Memory B cell (primary cell): ENCODE measurements around the gene RABGAP1L.

Experiments used
- ATAC-seq: fragments of 150-1000 bp; cut with Tn5 transposase; 2 replicates; pipeline ENCODE4 v1.10.0; 2021; ENCODE audit warnings: low read depth, mild to moderate bottlenecking, moderate library complexity
- DNase-seq, 2 donors: peaks; one replicate each; pipeline ENCODE4 v3.0.0; 2022; ENCODE audit warnings: low spot score in 2 of 2
- H3K27ac Mint-ChIP-seq: one replicate; pipeline ENCODE4 v1.8.0; 2022; ENCODE audit warnings: mild to moderate bottlenecking, moderate library complexity, mixed read lengths
- H3K27me3 Mint-ChIP-seq: one replicate; pipeline ENCODE4 v1.8.0; 2022; ENCODE audit warnings: mixed read lengths
- H3K36me3 Mint-ChIP-seq: one replicate; pipeline ENCODE4 v1.8.0; 2022; ENCODE audit warnings: mild to moderate bottlenecking, mixed read lengths
- H3K4me1 Mint-ChIP-seq: one replicate; pipeline ENCODE4 v1.8.0; 2022; ENCODE audit warnings: mixed read lengths
- H3K4me3 Mint-ChIP-seq: one replicate; pipeline ENCODE4 v1.8.0; 2022; ENCODE audit warnings: mild to moderate bottlenecking, moderate library complexity, mixed read lengths
- H3K9me3 Mint-ChIP-seq: one replicate; pipeline ENCODE4 v1.8.0; 2022; ENCODE audit warnings: mixed read lengths

The RABGAP1L gene

DNA sequence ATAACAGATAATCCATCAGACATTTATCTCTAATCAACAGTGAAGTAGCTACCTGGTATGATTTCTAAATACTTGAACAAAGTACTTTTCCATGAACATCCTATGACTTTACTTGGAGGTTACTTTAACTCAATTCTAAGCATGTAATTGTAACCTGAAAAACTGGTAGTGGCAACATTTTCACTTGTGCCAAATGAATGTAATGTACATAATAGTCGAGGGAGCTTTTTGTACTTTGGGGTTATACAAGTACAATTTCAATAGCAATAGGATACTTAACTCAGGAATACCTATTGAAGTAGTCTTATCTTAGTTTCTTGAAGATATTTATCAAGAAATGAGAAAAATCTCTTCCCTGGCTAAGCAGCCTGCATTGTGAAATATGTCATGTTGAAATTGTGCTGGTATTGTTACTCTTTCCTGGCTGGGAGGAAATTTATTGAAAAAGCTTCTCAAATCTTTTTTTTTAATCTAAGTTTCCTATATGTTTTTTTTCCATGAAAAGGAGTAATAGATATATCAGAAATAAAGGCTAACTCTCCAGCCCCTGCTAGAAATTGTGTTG is 806.8 kb downstream of the RABGAP1L start:
- H3K36me3 Mint-ChIP-seq, result peaks cover 2% of the 10 kb centered on the region
- H3K4me3 Mint-ChIP-seq, result no peak overlapping the region
- H3K4me1 Mint-ChIP-seq, result peaks cover 28% of the 10 kb centered on the region
- no peak for DNase-seq
- no peaks in the 10 kb centered on the region for H3K27me3 Mint-ChIP-seq
- ATAC-seq, result no peak
- peak overlapping the region; percentile 84 for H3K27ac Mint-ChIP-seq
- H3K9me3 Mint-ChIP-seq, result no peaks in the 10 kb centered on the region

- Mint-ChIP-seq H3K27me3 (no peaks in the 10 kb centered on the region), H3K36me3 (peaks cover 2% of the 10 kb centered on the region), H3K9me3 (no peaks in the 10 kb centered on the region), H3K4me3 (peak overlapping the region; percentile 57), H3K27ac (peak overlapping the region; percentile 92), H3K4me1 (peaks cover 31% of the 10 kb centered on the region)
- ATAC-seq (peak; percentile 54), DNase-seq (no peak)
Observed at GRCh38 chr1:174967845-174968705, 808.8 kb downstream of the RABGAP1L start.

- H3K27me3 Mint-ChIP-seq, result no peaks in the 10 kb centered on the region
- peak overlapping the region; percentile 92 for H3K27ac Mint-ChIP-seq
- H3K4me3 Mint-ChIP-seq, result peak overlapping the region; percentile 57
- no peaks in the 10 kb centered on the region for H3K9me3 Mint-ChIP-seq
- ATAC-seq (peak; percentile 63), DNase-seq (no peak)
- H3K36me3 Mint-ChIP-seq, result peaks cover 3% of the 10 kb centered on the region
- peaks cover 31% of the 10 kb centered on the region for H3K4me1 Mint-ChIP-seq
Observed at GRCh38 chr1:174968750-174969244, 809.5 kb downstream of the RABGAP1L start.

DNA sequence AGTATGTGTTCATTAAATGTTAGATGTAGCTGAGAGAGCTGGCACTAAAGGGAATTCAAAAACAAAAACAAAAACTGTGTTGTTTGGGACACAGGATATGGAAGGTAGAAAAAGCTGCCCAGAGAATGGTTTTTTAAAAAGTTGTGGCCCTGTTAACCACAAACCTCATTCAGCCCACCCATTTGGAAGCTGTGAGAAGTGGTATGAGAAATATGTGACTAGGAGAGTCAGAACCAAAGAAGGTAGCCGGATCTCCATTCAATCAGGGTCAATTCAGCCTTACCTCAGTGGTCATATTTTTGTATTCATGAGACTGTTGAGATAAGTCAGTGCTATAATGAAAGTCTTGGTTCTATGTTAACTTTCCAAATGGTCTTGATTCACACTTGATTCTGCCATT is 810.7 kb downstream of the RABGAP1L start:
- no peak overlapping the region for H3K27ac Mint-ChIP-seq
- DNase-seq (no peak), ATAC-seq (no peak)
- no peaks in the 10 kb centered on the region for H3K9me3 Mint-ChIP-seq
- peaks cover 24% of the 10 kb centered on the region for H3K4me1 Mint-ChIP-seq
- H3K27me3 Mint-ChIP-seq, result no peaks in the 10 kb centered on the region
- no peak overlapping the region for H3K4me3 Mint-ChIP-seq
- H3K36me3 Mint-ChIP-seq, result peaks cover 10% of the 10 kb centered on the region

- Mint-ChIP-seq H3K4me1 (peaks cover 14% of the 10 kb centered on the region), H3K27ac (peak overlapping the region; percentile 79), H3K4me3 (no peak overlapping the region), H3K36me3 (peaks cover 20% of the 10 kb centered on the region), H3K9me3 (no peaks in the 10 kb centered on the region), H3K27me3 (no peaks in the 10 kb centered on the region)
- no peak for ATAC-seq
- DNase-seq, result no peak
Observed at GRCh38 chr1:174971466-174971865, 812.1 kb downstream of the RABGAP1L start.

DNA sequence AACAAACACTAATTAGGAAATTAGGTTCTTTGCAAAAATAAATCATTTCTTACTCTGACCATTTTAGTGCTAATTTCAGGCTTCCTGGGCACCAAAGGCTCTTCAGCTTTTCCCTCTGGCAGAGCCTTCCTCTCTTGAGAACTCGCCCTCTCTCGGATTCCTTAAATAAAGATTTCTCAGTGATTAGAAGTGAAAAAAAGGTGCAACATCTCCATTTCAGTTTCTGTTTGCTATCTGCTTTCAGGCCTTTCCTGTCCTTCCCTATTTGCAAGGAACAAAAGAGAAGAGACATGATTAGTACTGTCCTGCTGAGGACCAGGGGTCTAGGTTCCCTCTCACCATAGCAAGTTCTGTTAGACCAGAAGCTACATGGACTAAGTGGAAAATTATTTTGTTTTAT is 812.6 kb downstream of the RABGAP1L start:
- ATAC-seq (no peak), DNase-seq (no peak)
- H3K4me1 Mint-ChIP-seq, result peaks cover 14% of the 10 kb centered on the region
- no peaks in the 10 kb centered on the region for H3K27me3 Mint-ChIP-seq
- H3K9me3 Mint-ChIP-seq, result no peaks in the 10 kb centered on the region
- no peak overlapping the region for H3K4me3 Mint-ChIP-seq
- peaks cover 20% of the 10 kb centered on the region for H3K36me3 Mint-ChIP-seq
- peak overlapping the region; percentile 79 for H3K27ac Mint-ChIP-seq

DNA sequence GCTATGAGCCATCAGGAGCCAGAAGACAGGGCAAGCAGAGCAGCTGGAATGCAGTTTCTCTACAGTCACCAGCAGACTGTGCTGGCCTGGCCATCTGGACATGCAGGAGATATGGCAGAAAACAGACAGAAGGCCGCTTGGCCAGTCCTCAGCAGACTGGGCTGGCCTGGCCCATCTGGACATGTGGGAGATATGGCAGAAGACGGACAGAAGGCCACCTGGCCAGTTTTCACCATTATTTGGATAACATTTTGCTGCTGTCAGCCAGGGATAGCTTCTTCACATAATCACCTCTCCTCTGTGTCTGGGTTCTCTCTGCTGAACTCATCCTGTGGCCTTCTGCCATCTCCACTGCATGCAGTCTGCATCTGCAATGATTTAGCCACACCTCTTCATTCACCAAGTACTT is 815.4 kb downstream of the RABGAP1L start:
- DNase-seq (no peak), ATAC-seq (no peak)
- peaks cover 2% of the 10 kb centered on the region for H3K4me1 Mint-ChIP-seq
- H3K36me3 Mint-ChIP-seq, result peaks cover 25% of the 10 kb centered on the region
- H3K27me3 Mint-ChIP-seq, result no peaks in the 10 kb centered on the region
- peak overlapping the region; percentile 37 for H3K27ac Mint-ChIP-seq
- H3K9me3 Mint-ChIP-seq, result no peaks in the 10 kb centered on the region
- no peak overlapping the region for H3K4me3 Mint-ChIP-seq

GRCh38 chr1:174975764-174976163 is 816.4 kb downstream of the RABGAP1L start:
- Mint-ChIP-seq H3K9me3 (no peaks in the 10 kb centered on the region), H3K4me1 (peaks cover 5% of the 10 kb centered on the region), H3K27me3 (no peaks in the 10 kb centered on the region), H3K27ac (peak overlapping the region; percentile 22), H3K4me3 (no peak overlapping the region), H3K36me3 (peaks cover 26% of the 10 kb centered on the region)
- DNase-seq (no peak), ATAC-seq (no peak)

DNA sequence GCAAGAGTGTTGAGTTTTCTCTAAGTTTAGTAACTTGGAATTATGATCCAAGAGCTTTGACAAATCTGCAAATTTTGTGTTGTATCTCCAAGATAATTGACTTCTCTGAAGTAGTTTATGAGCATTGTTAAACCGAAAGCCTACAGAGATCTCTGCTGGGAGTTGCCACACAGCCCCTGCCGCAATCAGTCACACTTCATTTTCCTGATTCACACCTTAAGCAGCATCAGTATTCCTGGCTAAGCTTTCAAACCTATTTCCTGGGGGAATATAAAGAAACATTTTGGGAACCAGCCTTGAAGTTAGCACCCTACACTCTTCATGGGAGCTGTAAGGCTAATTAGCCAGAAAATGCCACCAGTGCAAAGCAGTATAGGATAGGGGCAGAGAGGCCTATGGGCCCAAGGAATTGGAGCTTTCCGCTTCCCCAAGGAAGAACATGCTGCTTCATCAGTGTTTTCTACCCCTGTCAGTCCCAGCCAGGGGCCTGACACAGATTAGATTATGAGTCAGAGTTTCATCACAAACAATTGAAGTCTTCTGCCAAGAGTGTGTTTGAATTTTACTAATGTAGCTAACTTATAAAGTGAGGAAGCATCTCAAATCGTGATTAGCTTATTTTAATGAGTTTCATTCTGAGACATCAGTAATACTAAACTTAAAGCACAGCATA is 817.3 kb downstream of the RABGAP1L start:
- peaks cover 28% of the 10 kb centered on the region for H3K36me3 Mint-ChIP-seq
- peaks cover 5% of the 10 kb centered on the region for H3K4me1 Mint-ChIP-seq
- no peak for DNase-seq
- H3K9me3 Mint-ChIP-seq, result no peaks in the 10 kb centered on the region
- H3K27ac Mint-ChIP-seq, result no peak overlapping the region
- H3K4me3 Mint-ChIP-seq, result no peak overlapping the region
- H3K27me3 Mint-ChIP-seq, result no peaks in the 10 kb centered on the region
- no peak for ATAC-seq

DNA sequence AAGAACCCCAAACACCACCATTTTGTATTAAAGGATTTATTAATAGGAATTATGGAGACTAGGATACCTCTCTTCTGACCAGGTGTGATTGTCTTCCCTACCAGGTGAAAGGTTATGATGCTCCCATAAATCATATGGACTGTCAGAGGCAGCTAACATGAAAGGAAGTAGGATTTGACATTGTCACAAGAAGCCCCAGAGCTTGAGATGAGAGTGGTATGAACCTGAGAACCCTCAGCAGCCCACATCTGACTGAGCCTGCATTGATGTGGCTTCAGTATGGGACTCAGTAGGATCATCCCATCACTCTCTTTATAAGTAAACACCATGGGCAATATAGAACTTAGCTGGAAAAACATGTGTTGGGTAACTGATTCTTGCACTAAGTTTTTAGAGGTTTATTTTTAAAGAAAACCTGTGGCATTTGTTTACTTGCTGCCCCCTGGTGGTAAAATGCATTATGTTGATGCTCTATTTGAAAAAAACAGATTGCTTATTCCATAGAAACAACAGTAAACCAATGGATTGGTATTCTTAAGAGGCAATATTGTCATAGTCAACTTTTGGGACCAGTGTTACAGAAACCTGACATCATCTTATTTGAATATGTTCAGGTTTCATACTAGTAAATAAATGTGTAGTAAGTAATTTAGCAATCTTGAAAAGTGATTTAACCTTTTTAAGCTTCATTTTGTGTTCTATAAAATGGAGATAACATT is 823.8 kb downstream of the RABGAP1L start:
- Mint-ChIP-seq H3K4me3 (no peak overlapping the region), H3K27me3 (no peaks in the 10 kb centered on the region), H3K9me3 (no peaks in the 10 kb centered on the region), H3K36me3 (peaks cover 35% of the 10 kb centered on the region), H3K27ac (no peak overlapping the region), H3K4me1 (peaks cover 5% of the 10 kb centered on the region)
- no peak for ATAC-seq
- DNase-seq, result peak; percentile 32 to 38

- H3K27ac Mint-ChIP-seq, result peak overlapping the region; percentile 48
- DNase-seq (no peak), ATAC-seq (no peak)
- H3K4me1 Mint-ChIP-seq, result peaks cover 13% of the 10 kb centered on the region
- no peak overlapping the region for H3K4me3 Mint-ChIP-seq
- no peaks in the 10 kb centered on the region for H3K9me3 Mint-ChIP-seq
- no peaks in the 10 kb centered on the region for H3K27me3 Mint-ChIP-seq
- H3K36me3 Mint-ChIP-seq, result peaks cover 38% of the 10 kb centered on the region
Observed at GRCh38 chr1:174984952-174985351, 825.6 kb downstream of the RABGAP1L start.

- no peak overlapping the region for H3K4me3 Mint-ChIP-seq
Observed at GRCh38 chr1:174988539-174988938, 829.2 kb downstream of the RABGAP1L start.

GRCh38 chr1:174988986-174989385 is 829.7 kb downstream of the RABGAP1L start:
- no peak overlapping the region for H3K4me3 Mint-ChIP-seq
- ATAC-seq, result no peak
- H3K9me3 Mint-ChIP-seq, result no peaks in the 10 kb centered on the region
- H3K27ac Mint-ChIP-seq, result peak overlapping the region; percentile 95
- peaks cover 20% of the 10 kb centered on the region for H3K36me3 Mint-ChIP-seq
- H3K27me3 Mint-ChIP-seq, result no peaks in the 10 kb centered on the region
- peaks cover 11% of the 10 kb centered on the region for H3K4me1 Mint-ChIP-seq
- DNase-seq, result no peak

More at GRCh38 chr1:174988539-174988938, 829.2 kb downstream of the RABGAP1L start:
- Mint-ChIP-seq H3K4me1 (peaks cover 11% of the 10 kb centered on the region), H3K36me3 (peaks cover 20% of the 10 kb centered on the region), H3K9me3 (no peaks in the 10 kb centered on the region), H3K27ac (peak overlapping the region; percentile 46), H3K27me3 (no peaks in the 10 kb centered on the region)
- DNase-seq (no peak), ATAC-seq (no peak)
